Gastrocnemius medialis (tissue), 4 donors: Measurements from ENCODE around the gene ERBB3. TPM values are rescaled to one million over a fixed set of nuclear protein-coding genes. Genes with fewer than 3 reads are reported as not detected.
A peak's percentile ranks its signal among the peaks of the same experiment; 100 is the strongest.

ENCODE experiments used
- ATAC-seq, 2 donors: fragments of 150-250 bp; one replicate each; pipeline ENCODE4 v1.9.1; 2016
- DNase-seq, 2 donors: peaks; one replicate each; pipeline ENCODE4 v3.0.0-alpha.2; 2019
- H3K27ac ChIP-seq, 4 donors: fragments of 200-600 bp; sonication (generic); 1 replicate in 1 of 4; 2 replicates in 3 of 4; pipeline ENCODE4 v1.5.1; 2016 to 2018; ENCODE audit warnings: mild to moderate bottlenecking in 2 of 4, moderate library complexity in 1 of 4
- H3K27me3 ChIP-seq, 3 donors: fragments of 200-600 bp; sonication (generic) in 2 of 3; 1 replicate in 1 of 3; 2 replicates in 2 of 3; pipeline versions ENCODE4 v1.5.1 to v1.6.0; 2016 to 2019; ENCODE audit warnings: mild to moderate bottlenecking in 1 of 3, moderate library complexity in 1 of 3
- H3K36me3 ChIP-seq, 2 donors: fragments of 200-600 bp; sonication (generic) in 1 of 2; one replicate each; pipeline ENCODE4 v1.5.1; 2017 to 2018
- H3K4me1 ChIP-seq, 2 donors: fragments of 200-600 bp; sonication (generic) in 1 of 2; one replicate each; pipeline ENCODE4 v1.5.1; 2016 to 2017; ENCODE audit warnings: mild to moderate bottlenecking in 2 of 2
- H3K4me3 ChIP-seq, 4 donors: fragments of 200-600 bp; sonication (generic) in 3 of 4; 1 replicate in 1 of 4; 2 replicates in 3 of 4; pipeline ENCODE4 v1.5.1; 2016 to 2019; ENCODE audit warnings: mild to moderate bottlenecking in 2 of 4
- H3K9me3 ChIP-seq, 3 donors: fragments of 200-600 bp; sonication (generic) in 2 of 3; 1 replicate in 1 of 3; 2 replicates in 2 of 3; pipeline ENCODE4 v1.5.1; 2016 to 2019
- POLR2A ChIP-seq, 2 donors: fragments of 450-650 bp; IDR thresholded peaks; one replicate each; pipeline ENCODE4 v1.6.1; 2017; ENCODE audit warnings: antibody characterized with exemption in 2 of 2, mild to moderate bottlenecking in 2 of 2, moderate library complexity in 2 of 2
- in situ Hi-C, 4 donors: fragments of 200-750 bp; cut with MboI; loops; one replicate each; pipeline versions ENCODE4 v1.15.0 to v1.8.0; 2017; ENCODE audit warnings: low sequenced_read_pairs in 4 of 4
- intact Hi-C: fragments of 100-400 bp; cut with DNase I; formaldehyde crosslinking; loops from one replicate; pipeline ENCODE4 v1.15.1; 2023; ENCODE audit warnings: low total_unique reads
- total RNA-seq, 4 donors: library from RNA; depleted of rRNA; stranded (reverse); fragments of >200 nt; gene quantifications; one replicate each; pipeline versions ENCODE4 v1.1.0 to v1.2.3, GENCODE V29; 2016
- TF ChIP-seq, protein P1 (sequence below), 5 experiments: fragments of 450-650 bp in 3 of 5; fragments of 200-600 bp in 2 of 5; sonication (generic) in 2 of 5; IDR thresholded peaks in 4 of 5; conservative IDR thresholded peaks in 1 of 5; 1 replicate in 4 of 5; 2 replicates in 1 of 5; pipeline ENCODE4 v1.5.1; 2016 to 2019; ENCODE audit warnings: antibody characterized with exemption in 5 of 5, mild to moderate bottlenecking in 3 of 5, moderate library complexity in 3 of 5

The ERBB3 gene
- total RNA-seq, 4 donors from 2014 or later: 0.15 to 2.1 (median 1.1) TPM

GRCh38 chr12:56129206-56129941 lies 49.4 kb downstream of the ERBB3 start:
- intact Hi-C loops (no loop called here), in situ Hi-C loops (loop anchor here in 3 of 4 donors (5.0 to 10.0 kb wide), 2 partner anchors 55 to 58 kb away; partner anchors contain the start of gene SMARCC2 (in 3 of the 3))
- H3K4me1 ChIP-seq: peaks cover 41 to 42% of the 10 kb centered on the region in 2 donors
- ATAC-seq (peak; percentile 8 to 12), DNase-seq (peak; percentile 28 to 57)
- H3K4me3 ChIP-seq: peak overlapping the region; percentile 71 to 95 (median 88)
- no peaks in the 10 kb centered on the region for H3K27me3 ChIP-seq
- H3K9me3 ChIP-seq: no peaks in the 10 kb centered on the region
- peak in 1 of 2 donors; percentile 57 for TF ChIP-seq POLR2A (IDR thresholded peaks at IDR 0.05)
- TF ChIP-seq, protein P1, sequence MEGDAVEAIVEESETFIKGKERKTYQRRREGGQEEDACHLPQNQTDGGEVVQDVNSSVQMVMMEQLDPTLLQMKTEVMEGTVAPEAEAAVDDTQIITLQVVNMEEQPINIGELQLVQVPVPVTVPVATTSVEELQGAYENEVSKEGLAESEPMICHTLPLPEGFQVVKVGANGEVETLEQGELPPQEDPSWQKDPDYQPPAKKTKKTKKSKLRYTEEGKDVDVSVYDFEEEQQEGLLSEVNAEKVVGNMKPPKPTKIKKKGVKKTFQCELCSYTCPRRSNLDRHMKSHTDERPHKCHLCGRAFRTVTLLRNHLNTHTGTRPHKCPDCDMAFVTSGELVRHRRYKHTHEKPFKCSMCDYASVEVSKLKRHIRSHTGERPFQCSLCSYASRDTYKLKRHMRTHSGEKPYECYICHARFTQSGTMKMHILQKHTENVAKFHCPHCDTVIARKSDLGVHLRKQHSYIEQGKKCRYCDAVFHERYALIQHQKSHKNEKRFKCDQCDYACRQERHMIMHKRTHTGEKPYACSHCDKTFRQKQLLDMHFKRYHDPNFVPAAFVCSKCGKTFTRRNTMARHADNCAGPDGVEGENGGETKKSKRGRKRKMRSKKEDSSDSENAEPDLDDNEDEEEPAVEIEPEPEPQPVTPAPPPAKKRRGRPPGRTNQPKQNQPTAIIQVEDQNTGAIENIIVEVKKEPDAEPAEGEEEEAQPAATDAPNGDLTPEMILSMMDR (IDR thresholded peaks at IDR 0.05 in 4 of 5, conservative IDR thresholded peaks at IDR 0.05 in 1 of 5): no peak
- H3K27ac ChIP-seq: peak overlapping the region; percentile 92 to 99 (median 98)
- H3K36me3 ChIP-seq: peaks cover 0 to 41% of the 10 kb centered on the region in 2 donors

DNA sequence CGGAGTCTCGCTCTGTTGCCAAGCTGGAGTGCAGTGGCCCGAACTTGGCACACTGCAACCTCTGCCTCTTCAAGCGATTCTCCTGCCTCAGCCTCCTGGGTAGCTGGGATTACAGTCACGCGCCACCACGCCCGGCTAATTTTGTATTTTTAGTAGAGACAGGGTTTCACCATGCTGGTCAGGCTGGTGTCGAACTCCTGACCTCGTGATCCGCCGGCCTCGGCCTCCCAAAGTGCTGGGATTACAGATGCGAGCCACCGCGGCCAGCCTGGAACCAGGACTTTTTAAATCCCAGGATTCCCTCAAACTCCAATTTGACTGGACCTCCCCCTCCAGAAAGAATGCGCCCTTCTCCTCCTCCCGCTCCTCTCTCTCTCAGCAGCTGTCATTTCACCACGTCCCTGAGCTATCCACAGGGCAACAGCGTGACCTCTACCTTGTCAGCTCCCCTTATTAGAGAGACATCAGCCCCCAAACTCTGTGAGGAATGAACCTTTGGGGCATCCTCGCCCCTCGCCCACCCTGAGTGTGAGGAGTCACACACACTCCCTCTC lies 50.1 kb downstream of the ERBB3 start:
- H3K27me3 ChIP-seq: no peaks in the 10 kb centered on the region
- peaks cover 36 to 38% of the 10 kb centered on the region in 2 donors for H3K4me1 ChIP-seq
- TF ChIP-seq, protein P1 (IDR thresholded peaks at IDR 0.05 in 4 of 5, conservative IDR thresholded peaks at IDR 0.05 in 1 of 5): no peak
- TF ChIP-seq POLR2A (IDR thresholded peaks at IDR 0.05): peak; percentile 40 to 75
- peak overlapping the region; percentile 92 to 99 (median 98) for H3K27ac ChIP-seq
- DNase-seq (peak; percentile 44 to 68), ATAC-seq (no peak)
- in situ Hi-C loops (loop anchor here in 3 of 4 donors (5.0 to 10.0 kb wide), 2 partner anchors 55 to 57 kb away; partner anchors contain the start of gene SMARCC2 (in 3 of the 3)), intact Hi-C loops (no loop called here)
- H3K36me3 ChIP-seq: peaks cover 0 to 48% of the 10 kb centered on the region in 2 donors
- no peaks in the 10 kb centered on the region for H3K9me3 ChIP-seq
- H3K4me3 ChIP-seq: peak overlapping the region; percentile 71 to 95 (median 88)

- DNase-seq (no peak), ATAC-seq (no peak)
- TF ChIP-seq, protein P1 (IDR thresholded peaks at IDR 0.05 in 4 of 5, conservative IDR thresholded peaks at IDR 0.05 in 1 of 5): no peak
- TF ChIP-seq POLR2A (IDR thresholded peaks at IDR 0.05): no peak
- H3K36me3 ChIP-seq: peaks cover 0 to 56% of the 10 kb centered on the region in 2 donors
- no peak overlapping the region for H3K4me3 ChIP-seq
- intact Hi-C loops: no loop called here
- in situ Hi-C loops: no loop called here
- no peaks in the 10 kb centered on the region for H3K27me3 ChIP-seq
- H3K9me3 ChIP-seq: no peaks in the 10 kb centered on the region
- H3K27ac ChIP-seq: peak overlapping the region; percentile 92 to 99 (median 98)
- H3K4me1 ChIP-seq: peaks cover 29 to 30% of the 10 kb centered on the region in 2 donors
Observed at GRCh38 chr12:56130876-56131275, 50.9 kb downstream of the ERBB3 start.

- intact Hi-C loops (no loop called here), in situ Hi-C loops (no loop called here)
- ATAC-seq (no peak), DNase-seq (no peak)
- Histone ChIP-seq H3K4me3 (no peak overlapping the region), H3K36me3 (peaks cover 0 to 97% of the 10 kb centered on the region in 2 donors), H3K27ac (no peak overlapping the region), H3K27me3 (no peaks in the 10 kb centered on the region), H3K9me3 (no peaks in the 10 kb centered on the region), H3K4me1 (peaks cover 6 to 7% of the 10 kb centered on the region in 2 donors)
- no peak for TF ChIP-seq POLR2A (IDR thresholded peaks at IDR 0.05)
- TF ChIP-seq, protein P1 (IDR thresholded peaks at IDR 0.05 in 4 of 5, conservative IDR thresholded peaks at IDR 0.05 in 1 of 5): no peak
Observed at GRCh38 chr12:56134897-56135296, 54.9 kb downstream of the ERBB3 start.
